K562 (cell line): ENCODE results near the gene SAXO2. TPM values are rescaled to one million over a fixed set of nuclear protein-coding genes. Genes with fewer than 3 reads are reported as not detected.
A peak's percentile ranks its signal among the peaks of the same experiment; 100 is the strongest.

Source experiments
- ATF7 ChIP-seq: fragments of 450-650 bp; IDR thresholded peaks from 2 replicates; pipeline ENCODE4 v1.7.1; 2014; ENCODE audit warnings: mild to moderate bottlenecking, moderate library complexity
- CCNT2 ChIP-seq: IDR thresholded peaks from 2 replicates; pipeline ENCODE4 v1.6.1; 2011; ENCODE audit warnings: borderline replicate concordance, low read depth, mild to moderate bottlenecking, moderate library complexity, mixed read lengths, low read length; ENCODE audit not compliant: insufficient read length; ENCODE audit errors: extremely low read depth
- FOSL1 ChIP-seq: fragments of 200-800 bp; sonication (Bioruptor generic); conservative IDR thresholded peaks from 2 replicates; pipeline ENCODE4 v1.6.1; 2016; ENCODE audit warnings: missing genetic modification characterization, missing compliant biosample characterization
- GABPB1 ChIP-seq: sonication (generic); formaldehyde crosslinking; IDR thresholded peaks from 2 replicates; pipeline ENCODE4 v1.8.0; 2022; ENCODE audit warnings: mild to moderate bottlenecking, missing genetic modification reagents
- GATAD2A ChIP-seq: fragments of 450-650 bp; IDR thresholded peaks from 2 replicates; pipeline ENCODE4 v1.6.1; 2017
- HCFC1 ChIP-seq: IDR thresholded peaks from 2 replicates; pipeline ENCODE4 v1.6.1; 2012; ENCODE audit warnings: low read depth, low read length, improper control_type of control experiment
- HDAC1 ChIP-seq, 2 experiments: fragments of 450-650 bp; IDR thresholded peaks; 2 replicates each; pipeline ENCODE4 v1.6.1; 2016 to 2017; ENCODE audit warnings: inconsistent platforms in 1 of 2, mild to moderate bottlenecking in 1 of 2, moderate library complexity in 1 of 2
- HNRNPLL ChIP-seq: fragments of 200-400 bp; formaldehyde crosslinking; IDR thresholded peaks from 2 replicates; pipeline ENCODE4 v1.6.1; 2017; ENCODE audit warnings: low read length, low read depth, mild to moderate bottlenecking; ENCODE audit not compliant: poor library complexity, severe bottlenecking
- MCM3 ChIP-seq: fragments of 450-650 bp; IDR thresholded peaks from 2 replicates; pipeline ENCODE4 v1.6.1; 2016
- POLR2G ChIP-seq: fragments of 200-400 bp; formaldehyde crosslinking; IDR thresholded peaks from 2 replicates; pipeline ENCODE4 v1.6.1; 2017; ENCODE audit warnings: low read depth, mild to moderate bottlenecking, antibody characterized with exemption, low read length, moderate library complexity
- RBBP5 ChIP-seq: fragments of 200-600 bp; sonication (generic); IDR thresholded peaks from 2 replicates; pipeline ENCODE4 v1.6.1; 2012; ENCODE audit warnings: borderline replicate concordance, mild to moderate bottlenecking, low read length, control low read depth, inconsistent platforms; ENCODE audit not compliant: insufficient read depth, poor library complexity, severe bottlenecking
- RBFOX2 ChIP-seq: fragments of 200-400 bp; formaldehyde crosslinking; IDR thresholded peaks from 2 replicates; pipeline ENCODE4 v1.6.1; 2017; ENCODE audit warnings: low read depth, mild to moderate bottlenecking, low read length, moderate library complexity
- RFX1 ChIP-seq: fragments of 450-650 bp; IDR thresholded peaks from 2 replicates; pipeline ENCODE4 v1.6.1; 2016; ENCODE audit warnings: mild to moderate bottlenecking, moderate library complexity
- SNIP1 ChIP-seq: fragments of 450-650 bp; IDR thresholded peaks from 2 replicates; pipeline ENCODE4 v1.7.1; 2017; ENCODE audit warnings: low read depth, mild to moderate bottlenecking
- SUPT5H ChIP-seq: fragments of 450-650 bp; IDR thresholded peaks from 2 replicates; pipeline ENCODE4 v1.6.1; 2016
- ZBTB17 ChIP-seq: fragments of 450-650 bp; formaldehyde crosslinking; IDR thresholded peaks from 2 replicates; pipeline ENCODE4 v1.4.0; 2020; ENCODE audit warnings: mild to moderate bottlenecking
- ZNF263 ChIP-seq: sonication (generic); formaldehyde crosslinking; IDR thresholded peaks from 2 replicates; pipeline ENCODE4 v1.8.0; 2022; ENCODE audit warnings: mild to moderate bottlenecking, missing genetic modification reagents, borderline replicate concordance
- polyA plus RNA-seq, 8 experiments: library from polyadenylated mRNA; depleted of rRNA in 4 of 8; stranded (reverse) in 5 of 8; unstranded in 3 of 8; fragments of >200 nt; fragmentation: Nextera tagmentation in 2 of 8; fragmentation: Illumina TruSeq in 1 of 8; extraction: Ambion mirVana in 2 of 8; extraction: Trizol in 1 of 8; gene quantifications; 2 replicates each; pipeline versions ENCODE4 v1.2.1 to v1.2.3, GENCODE V29; 2011 to 2014; ENCODE audit warnings: inconsistent platforms in 1 of 8, missing spikeins in 1 of 8
- total RNA-seq, 7 experiments: library from RNA; depleted of rRNA in 6 of 7; stranded (reverse); fragments of >200 nt in 6 of 7; fragmentation: Illumina TruSeq in 2 of 7; extraction: Trizol in 2 of 7; gene quantifications; 2 replicates each; pipeline versions ENCODE4 v1.2.1 to v1.2.3, GENCODE V29; 2011 to 2021; ENCODE audit warnings: low replicate concordance in 1 of 7
- TF ChIP-seq, protein P1 (sequence below), 2 experiments: IDR thresholded peaks in 1 of 2; conservative IDR thresholded peaks in 1 of 2; 2 replicates each; pipeline ENCODE4 v1.6.1; 2016; ENCODE audit warnings: low read depth in 2 of 2, mild to moderate bottlenecking in 1 of 2, missing compliant biosample characterization in 1 of 2, missing genetic modification characterization in 1 of 2, moderate library complexity in 1 of 2
- TF ChIP-seq, protein P2 (sequence below): fragments of 250-450 bp; sonication (Bioruptor Pico); IDR thresholded peaks from 2 replicates; pipeline ENCODE4 v1.4.0; 2020
- TF ChIP-seq, protein P3 (sequence below): sonication (generic); formaldehyde crosslinking; IDR thresholded peaks from 2 replicates; pipeline ENCODE4 v1.8.0; 2022; ENCODE audit warnings: mild to moderate bottlenecking, missing genetic modification reagents

SAXO2 gene
- total and polyA plus RNA-seq, 9 of the 15 experiments (the other 6 are each of a cell fraction or from before 2014, with no cell fraction given): 3.1 to 14.2 (median 8.2) TPM

DNA sequence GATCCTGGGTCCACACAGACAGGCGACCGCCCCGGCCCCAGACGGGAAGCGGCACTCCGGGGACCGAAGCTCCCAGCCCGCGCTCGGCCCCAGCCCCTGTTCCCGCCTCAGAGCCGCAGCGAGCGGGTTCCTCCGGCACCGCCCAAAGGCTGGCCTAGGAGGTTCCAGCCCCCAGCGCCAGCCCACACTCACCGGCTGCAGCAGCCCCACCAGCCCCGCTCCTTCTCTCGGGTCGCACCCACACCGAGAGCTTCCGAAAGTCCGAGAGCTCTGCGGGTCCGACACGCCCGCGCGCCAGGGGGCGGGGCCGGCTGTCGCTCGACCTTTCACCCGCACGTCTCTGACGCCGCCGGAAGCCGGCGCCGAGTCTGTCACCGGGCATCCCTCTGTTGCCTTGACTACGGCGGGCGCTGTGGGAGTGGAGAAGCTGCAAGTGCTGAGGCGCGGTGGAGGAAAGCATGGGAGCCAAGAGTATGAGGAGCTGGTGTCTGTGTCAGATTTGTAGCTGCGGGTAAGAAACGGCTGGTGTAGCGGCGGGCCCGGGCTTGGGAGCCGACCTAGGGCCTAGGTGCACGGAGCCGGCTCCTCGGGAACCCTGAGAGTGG lies at the start of gene SAXO2, which contains the start of gene EFL1 (continued):
- TF ChIP-seq, protein P1, sequence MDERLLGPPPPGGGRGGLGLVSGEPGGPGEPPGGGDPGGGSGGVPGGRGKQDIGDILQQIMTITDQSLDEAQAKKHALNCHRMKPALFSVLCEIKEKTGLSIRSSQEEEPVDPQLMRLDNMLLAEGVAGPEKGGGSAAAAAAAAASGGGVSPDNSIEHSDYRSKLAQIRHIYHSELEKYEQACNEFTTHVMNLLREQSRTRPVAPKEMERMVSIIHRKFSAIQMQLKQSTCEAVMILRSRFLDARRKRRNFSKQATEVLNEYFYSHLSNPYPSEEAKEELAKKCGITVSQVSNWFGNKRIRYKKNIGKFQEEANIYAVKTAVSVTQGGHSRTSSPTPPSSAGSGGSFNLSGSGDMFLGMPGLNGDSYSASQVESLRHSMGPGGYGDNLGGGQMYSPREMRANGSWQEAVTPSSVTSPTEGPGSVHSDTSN (CRISPR knock-in tag; IDR thresholded peaks at IDR 0.05; ENCODE audit: low read depth): peak; percentile 26; the same call in 1 of the 2 replicates
- TF ChIP-seq, protein P1 (tag; conservative IDR thresholded peaks at IDR 0.05; ENCODE audit: low read depth): no peak
- TF ChIP-seq FOSL1 (tag): no peak; the same call in 1 of the 2 replicates
- peak; percentile 80 for TF ChIP-seq GABPB1
- TF ChIP-seq, protein P2, sequence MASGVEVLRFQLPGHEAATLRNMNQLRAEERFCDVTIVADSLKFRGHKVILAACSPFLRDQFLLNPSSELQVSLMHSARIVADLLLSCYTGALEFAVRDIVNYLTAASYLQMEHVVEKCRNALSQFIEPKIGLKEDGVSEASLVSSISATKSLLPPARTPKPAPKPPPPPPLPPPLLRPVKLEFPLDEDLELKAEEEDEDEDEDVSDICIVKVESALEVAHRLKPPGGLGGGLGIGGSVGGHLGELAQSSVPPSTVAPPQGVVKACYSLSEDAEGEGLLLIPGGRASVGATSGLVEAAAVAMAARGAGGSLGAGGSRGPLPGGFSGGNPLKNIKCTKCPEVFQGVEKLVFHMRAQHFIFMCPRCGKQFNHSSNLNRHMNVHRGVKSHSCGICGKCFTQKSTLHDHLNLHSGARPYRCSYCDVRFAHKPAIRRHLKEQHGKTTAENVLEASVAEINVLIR (CRISPR knock-in tag): peak; percentile 55; the same call in 1 of the 2 replicates
- TF ChIP-seq ZBTB17 (CRISPR knock-in tag): 0 out of 2 replicates have a peak, but pooled peaks have one; percentile 11
- TF ChIP-seq HCFC1: peak; percentile 58; the same call in 1 of the 2 replicates
- TF ChIP-seq SNIP1: no peak
- TF ChIP-seq HDAC1 (IDR thresholded peaks at IDR 0.05): peak in 1 of 2 experiments; percentile 65; a peak in 1 of 4 replicates
- peak; percentile 66; the same call in 1 of the 2 replicates for TF ChIP-seq ATF7
- TF ChIP-seq ZNF263 (CRISPR knock-in tag): 0 out of 2 replicates have a peak, but pooled peaks have one; percentile 13
- peak; percentile 85 for TF ChIP-seq RBFOX2
- TF ChIP-seq, protein P3, sequence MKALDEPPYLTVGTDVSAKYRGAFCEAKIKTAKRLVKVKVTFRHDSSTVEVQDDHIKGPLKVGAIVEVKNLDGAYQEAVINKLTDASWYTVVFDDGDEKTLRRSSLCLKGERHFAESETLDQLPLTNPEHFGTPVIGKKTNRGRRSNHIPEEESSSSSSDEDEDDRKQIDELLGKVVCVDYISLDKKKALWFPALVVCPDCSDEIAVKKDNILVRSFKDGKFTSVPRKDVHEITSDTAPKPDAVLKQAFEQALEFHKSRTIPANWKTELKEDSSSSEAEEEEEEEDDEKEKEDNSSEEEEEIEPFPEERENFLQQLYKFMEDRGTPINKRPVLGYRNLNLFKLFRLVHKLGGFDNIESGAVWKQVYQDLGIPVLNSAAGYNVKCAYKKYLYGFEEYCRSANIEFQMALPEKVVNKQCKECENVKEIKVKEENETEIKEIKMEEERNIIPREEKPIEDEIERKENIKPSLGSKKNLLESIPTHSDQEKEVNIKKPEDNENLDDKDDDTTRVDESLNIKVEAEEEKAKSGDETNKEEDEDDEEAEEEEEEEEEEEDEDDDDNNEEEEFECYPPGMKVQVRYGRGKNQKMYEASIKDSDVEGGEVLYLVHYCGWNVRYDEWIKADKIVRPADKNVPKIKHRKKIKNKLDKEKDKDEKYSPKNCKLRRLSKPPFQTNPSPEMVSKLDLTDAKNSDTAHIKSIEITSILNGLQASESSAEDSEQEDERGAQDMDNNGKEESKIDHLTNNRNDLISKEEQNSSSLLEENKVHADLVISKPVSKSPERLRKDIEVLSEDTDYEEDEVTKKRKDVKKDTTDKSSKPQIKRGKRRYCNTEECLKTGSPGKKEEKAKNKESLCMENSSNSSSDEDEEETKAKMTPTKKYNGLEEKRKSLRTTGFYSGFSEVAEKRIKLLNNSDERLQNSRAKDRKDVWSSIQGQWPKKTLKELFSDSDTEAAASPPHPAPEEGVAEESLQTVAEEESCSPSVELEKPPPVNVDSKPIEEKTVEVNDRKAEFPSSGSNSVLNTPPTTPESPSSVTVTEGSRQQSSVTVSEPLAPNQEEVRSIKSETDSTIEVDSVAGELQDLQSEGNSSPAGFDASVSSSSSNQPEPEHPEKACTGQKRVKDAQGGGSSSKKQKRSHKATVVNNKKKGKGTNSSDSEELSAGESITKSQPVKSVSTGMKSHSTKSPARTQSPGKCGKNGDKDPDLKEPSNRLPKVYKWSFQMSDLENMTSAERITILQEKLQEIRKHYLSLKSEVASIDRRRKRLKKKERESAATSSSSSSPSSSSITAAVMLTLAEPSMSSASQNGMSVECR (CRISPR knock-in tag): peak; percentile 65
- peak; percentile 75 for TF ChIP-seq SUPT5H
- no peak for TF ChIP-seq MCM3
- peak; percentile 46 for TF ChIP-seq CCNT2
- TF ChIP-seq POLR2G: peak; percentile 88
- peak; percentile 78 for TF ChIP-seq RBBP5
- TF ChIP-seq GATAD2A: no peak
- TF ChIP-seq HNRNPLL: peak; percentile 18
- peak; percentile 93 for TF ChIP-seq RFX1
